HG03575 (cell line): ENCODE results near the gene C19orf73.
"Not testable (repeated sequence)": the region's sequence is repeated elsewhere in the genome, so short reads cannot be mapped to it uniquely, and the experiment has no call there.

Experiments used
- ATAC-seq: cut with Tn5 transposase; IDR thresholded peaks from one replicate; pipeline ENCODE4 v1.9.1; 2021; ENCODE audit not compliant: unreplicated experiment, insufficient number of reproducible peaks, low FRiP score; ENCODE audit errors: extremely low read depth

Gene C19orf73

DNA sequence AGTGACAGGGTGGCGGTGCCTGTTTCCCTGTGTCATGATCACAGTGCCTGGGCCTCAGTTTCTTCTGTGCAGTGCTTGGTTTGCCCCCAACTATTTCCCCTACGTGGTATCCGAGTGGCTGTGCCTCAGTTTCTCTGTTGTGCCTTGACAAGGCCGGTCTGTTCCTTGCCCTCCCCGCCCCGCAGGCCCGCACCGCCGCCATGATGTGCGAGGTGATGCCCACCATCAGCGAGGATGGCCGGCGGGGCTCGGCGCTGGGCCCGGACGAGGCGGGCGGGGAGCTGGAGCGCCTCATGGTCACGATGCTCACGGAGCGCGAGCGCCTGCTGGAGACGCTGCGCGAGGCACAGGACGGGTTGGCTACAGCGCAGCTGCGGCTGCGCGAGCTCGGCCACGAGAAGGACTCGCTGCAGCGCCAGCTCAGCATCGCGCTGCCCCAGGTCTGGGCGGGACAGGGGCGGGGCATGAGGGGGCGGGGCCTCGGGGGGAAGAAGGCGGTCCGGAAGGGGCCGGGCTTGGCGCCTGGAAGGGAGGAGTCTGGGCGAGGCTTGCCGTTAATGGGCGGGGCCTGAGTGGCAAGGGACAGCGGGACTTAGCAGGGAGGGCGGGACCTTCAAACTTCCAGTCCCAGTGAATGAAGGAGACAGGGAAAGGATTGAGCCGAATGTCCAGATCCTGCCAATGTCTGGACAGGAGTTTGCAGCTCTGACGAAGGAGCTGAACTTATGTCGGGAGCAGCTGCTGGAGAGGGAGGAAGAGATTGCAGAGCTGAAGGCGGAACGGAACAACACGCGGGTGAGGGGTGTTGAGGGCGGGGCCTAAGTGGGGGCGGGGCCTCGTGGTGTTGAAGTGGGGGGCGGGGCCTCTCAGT is 9.0 kb upstream of the C19orf73 start:
- no peak for ATAC-seq

- ATAC-seq = not testable (repeated sequence)
Observed at GRCh38 chr19:49127225-49127624, 8.3 kb upstream of the C19orf73 start.

- no peak for ATAC-seq
Observed at GRCh38 chr19:49126575-49126974, 7.6 kb upstream of the C19orf73 start.

DNA sequence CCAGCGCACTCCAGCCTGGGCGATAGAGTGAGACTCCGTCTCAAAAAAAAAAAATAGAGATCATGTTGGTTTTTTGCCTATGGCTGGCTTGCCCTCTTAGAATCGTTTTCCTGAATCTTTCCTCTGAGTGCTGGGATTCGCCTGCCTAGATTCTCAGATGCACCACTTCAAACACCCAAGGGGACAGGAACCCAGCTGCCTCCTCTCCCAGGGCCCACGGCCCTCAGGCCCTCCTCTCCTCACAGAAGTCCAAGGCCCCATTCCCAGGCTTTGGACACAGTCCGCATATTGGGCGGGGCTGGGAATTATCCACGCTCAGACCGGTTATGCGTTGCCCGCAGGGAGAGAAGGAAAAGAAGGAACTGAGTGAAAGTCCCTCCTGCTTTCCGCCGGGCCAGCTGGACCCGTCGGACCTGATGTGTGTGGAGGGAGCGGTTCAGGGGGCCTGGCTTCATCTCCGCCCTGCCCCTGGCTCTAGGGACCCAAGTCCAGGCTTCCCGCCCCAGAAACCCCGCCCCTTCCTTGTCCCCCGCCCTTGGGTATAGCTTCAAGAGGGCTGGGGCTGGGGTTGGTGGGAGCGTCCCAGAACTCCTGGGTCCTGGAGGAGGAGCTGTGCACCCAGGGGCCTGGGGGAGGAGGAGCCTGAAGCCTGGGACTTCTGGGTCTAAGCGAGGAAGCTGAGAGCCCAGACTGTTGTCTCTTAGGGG is 6.2 kb upstream of the C19orf73 start:
- ATAC-seq = no peak

- not testable (repeated sequence) for ATAC-seq
Observed at GRCh38 chr19:49123285-49123684, 4.3 kb upstream of the C19orf73 start.

GRCh38 chr19:49121841-49122240 is 2.9 kb upstream of the C19orf73 start:
- ATAC-seq = not testable (repeated sequence)

DNA sequence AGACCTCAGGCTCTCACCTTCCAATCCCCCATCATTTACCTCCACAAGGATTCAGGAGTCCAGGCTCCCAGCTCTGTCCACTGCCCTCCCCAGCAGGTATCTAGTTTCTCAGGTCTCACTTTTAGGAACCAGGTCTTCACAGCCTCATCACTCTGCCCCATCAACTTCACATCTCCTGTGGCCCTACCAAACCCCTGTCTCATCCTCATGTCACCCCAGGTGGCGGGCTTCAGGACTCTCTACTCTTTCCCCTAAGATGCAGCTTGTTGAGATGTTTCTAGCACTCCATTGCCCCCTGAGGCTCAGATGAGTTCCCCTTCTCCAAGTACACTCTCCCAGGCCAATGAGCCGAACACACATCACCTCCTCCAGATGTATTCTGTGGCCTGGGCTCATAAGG is 1.9 kb upstream of the C19orf73 start:
- ATAC-seq = no peak

GRCh38 chr19:49120325-49120683 is 1.4 kb upstream of the C19orf73 start:
- ATAC-seq = no peak

DNA sequence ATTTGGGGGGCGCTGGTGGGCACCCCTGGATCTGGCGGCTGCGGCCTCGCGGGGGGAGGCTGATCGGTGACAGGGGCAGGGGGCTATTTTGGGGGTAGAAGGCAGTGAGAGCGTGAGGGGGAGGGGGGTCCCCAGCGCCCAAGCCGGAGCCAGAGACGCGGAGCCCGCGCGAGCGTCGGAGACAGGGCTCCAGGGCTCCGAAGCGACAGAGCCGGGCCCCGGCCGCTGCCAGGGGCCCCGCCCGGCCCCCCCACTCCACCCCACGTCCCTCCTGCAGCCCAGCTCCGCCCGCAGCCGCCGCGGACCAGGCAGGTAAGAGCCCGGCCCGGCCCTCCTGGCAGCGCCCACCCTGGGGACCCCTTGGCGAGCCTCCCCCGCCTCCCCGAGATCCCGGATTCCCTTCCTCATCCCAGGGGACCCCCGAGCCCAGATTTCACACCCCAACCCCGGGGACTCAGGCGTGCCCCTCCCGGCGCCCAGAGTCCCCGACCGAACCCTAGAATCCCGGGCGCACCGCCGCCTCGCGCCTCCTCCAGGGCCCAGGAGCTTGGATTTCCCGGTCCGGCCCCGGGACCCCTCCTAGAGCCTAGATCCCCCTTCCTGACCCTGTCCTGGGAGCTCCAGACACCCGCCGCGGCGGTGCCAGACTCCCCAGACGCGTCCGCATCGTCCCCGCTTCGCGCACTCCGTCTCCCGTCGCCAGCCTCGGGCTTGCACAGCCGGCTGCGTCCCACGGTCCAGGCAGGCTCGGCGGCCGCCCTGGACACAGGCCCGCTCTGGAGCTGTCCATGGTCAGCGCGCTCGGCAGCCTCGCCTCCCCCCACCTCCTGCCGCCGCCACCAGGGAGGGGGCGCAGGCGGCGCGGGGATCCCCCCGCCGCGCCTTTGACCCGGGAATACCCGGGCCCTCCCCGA is 725 bp upstream of the C19orf73 start, which contains the start of gene PPFIA3:
PPFIA3 (plus strand) TSS at position 134 of the 914 bp plus-strand sequence. CDS start 8,330 bp downstream, outside the sequence.
- no peak for ATAC-seq

DNA sequence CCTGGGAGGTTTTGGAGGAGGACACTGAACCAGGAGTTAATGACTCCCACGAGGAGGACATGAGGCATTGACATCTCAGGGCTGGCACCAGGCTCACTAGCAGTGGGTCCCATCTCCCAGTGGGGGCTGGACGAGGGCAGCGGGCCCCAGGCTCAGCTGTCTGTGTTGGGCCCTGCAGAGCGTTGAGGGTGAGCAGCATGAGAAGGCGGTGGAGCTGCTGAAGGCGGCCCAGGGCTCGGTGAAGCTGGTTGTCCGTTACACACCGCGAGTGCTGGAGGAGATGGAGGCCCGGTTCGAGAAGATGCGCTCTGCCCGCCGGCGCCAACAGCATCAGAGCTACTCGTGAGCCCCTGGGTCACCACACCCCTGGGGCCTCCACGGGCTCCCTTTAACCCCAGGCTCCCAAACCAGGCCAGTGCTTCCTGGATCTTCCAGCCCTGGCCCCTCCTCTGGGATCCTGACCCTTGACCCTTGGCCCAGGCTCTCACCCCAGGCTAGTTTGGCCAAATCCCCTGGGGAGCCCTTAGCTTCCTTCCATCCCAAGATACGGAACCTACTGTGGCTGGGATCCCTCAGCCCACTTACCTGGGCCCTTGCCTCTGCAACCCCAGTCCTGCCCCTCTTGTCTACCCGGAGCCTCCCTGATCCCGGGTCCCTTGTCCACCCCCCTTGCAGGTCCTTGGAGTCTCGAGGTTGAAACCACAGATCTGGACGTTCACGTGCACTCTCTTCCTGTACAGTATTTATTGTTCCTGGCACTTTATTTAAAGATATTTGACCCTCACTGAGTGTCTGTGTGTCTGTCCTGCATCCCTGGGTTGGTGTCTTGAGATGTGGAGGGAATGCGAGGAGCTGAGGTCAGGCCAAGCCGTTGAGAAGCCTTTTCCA is 1.0 kb downstream of the C19orf73 start:
- no peak for ATAC-seq

DNA sequence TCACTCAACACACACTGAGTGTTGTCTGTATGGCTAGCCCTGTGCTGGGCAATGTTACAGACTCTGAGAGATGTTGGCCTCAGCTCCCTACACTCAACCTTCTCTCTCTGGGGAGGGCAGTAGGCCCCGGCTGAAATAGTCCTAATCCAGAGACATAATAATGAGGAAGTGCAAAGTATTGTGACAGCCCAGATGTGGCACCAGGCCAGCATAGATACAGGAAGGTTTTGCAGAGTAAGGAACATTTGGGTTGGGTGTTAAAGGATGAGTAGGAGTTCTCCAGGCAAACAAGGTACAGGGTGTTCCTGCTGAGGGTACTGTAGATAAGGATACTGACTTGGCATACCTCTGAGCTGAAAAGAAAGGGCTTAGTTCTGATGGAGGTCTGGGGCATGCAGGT is 2.4 kb downstream of the C19orf73 start:
- ATAC-seq = no peak

DNA sequence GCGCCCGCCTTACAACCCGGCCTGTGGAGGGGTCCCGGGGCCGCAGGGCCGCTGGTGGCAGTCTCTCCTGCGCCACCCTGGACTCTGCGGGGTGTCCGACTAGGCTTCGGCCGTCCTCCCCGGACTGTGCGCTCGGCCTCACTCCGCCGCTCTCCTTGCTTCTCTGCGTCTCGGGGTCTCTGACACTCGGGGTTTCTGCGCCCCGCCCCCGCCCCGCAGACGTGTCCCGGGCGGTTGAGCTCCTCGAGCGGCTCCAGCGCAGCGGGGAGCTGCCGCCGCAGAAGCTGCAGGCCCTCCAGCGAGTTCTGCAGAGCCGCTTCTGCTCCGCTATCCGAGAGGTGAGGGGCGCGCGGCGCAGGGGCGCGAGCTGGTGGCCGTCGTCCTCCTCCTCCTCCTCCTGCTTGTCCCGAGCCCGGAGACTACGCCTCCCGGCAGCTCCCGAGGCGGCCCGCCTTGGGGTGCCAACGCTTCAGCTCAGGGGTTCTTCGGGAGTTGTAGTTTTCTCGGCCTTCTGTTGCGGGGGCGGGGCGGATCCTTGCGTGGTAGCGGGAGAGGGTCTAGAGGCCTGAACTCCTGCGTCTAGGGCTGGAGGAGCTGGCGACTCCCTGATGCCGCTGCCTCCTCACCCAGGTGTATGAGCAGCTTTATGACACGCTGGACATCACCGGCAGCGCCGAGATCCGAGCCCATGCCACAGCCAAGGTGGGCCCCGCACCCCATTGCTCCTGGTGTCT is 4.1 kb downstream of the C19orf73 start:
- ATAC-seq = no peak

GRCh38 chr19:49113762-49114629 is 4.9 kb downstream of the C19orf73 start, which contains the start of gene LIN7B:
Gene LIN7B (plus strand): TSS chr19:49114370. CDS start chr19:49114405, 35 bp downstream.
- no peak for ATAC-seq

GRCh38 chr19:49111218-49111998 is 7.5 kb downstream of the C19orf73 start:
- ATAC-seq = no peak

DNA sequence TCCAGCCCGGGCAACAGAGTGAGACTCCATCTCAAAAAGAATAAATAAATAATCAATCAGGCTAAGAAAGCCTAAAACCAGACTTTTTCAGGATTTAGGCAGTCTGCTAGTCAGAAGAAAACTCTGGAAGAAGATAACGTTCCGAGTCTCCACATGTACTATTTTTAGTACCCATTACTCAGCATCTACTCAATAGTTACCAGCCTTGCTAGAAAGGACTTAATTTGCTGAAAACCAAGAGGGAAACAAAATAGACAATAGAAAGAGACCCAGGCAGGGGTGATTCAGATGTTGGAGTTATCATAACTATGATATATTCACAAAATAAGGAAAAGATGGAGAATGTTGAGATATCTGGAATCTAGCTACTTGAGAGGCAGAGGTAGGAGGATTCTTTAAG is 8.4 kb downstream of the C19orf73 start:
- no peak for ATAC-seq
